SU-DHL-6 (cell line): ENCODE data around the gene CHERP.

ENCODE experiments used
- H2AFZ ChIP-seq: fragments of 200-600 bp; sonication (generic); 2 replicates; pipeline ENCODE4 v1.6.1; 2014; ENCODE audit warnings: low read depth, mild to moderate bottlenecking, moderate library complexity, mixed read lengths, antibody characterized with exemption, low read length; ENCODE audit not compliant: severe bottlenecking
- H3F3A ChIP-seq: fragments of 200-600 bp; shearing (Covaris generic); 2 replicates; pipeline ENCODE4 v1.6.0; 2016; ENCODE audit warnings: antibody characterized with exemption, mild to moderate bottlenecking; ENCODE audit not compliant: insufficient read depth
- H3K27ac ChIP-seq: fragments of 200-600 bp; sonication (generic); 2 replicates; pipeline ENCODE4 v1.5.1; 2016; ENCODE audit warnings: low read depth, mild to moderate bottlenecking, low read length, moderate library complexity, mixed read lengths
- H3K27me3 ChIP-seq: fragments of 200-600 bp; sonication (generic), shearing (Covaris generic); 2 replicates; pipeline ENCODE4 v1.6.0; 2014; ENCODE audit warnings: mild to moderate bottlenecking, low read length
- H3K36me3 ChIP-seq: fragments of 200-600 bp; sonication (generic); 2 replicates; pipeline ENCODE4 v1.6.1; 2014; ENCODE audit warnings: mild to moderate bottlenecking, low read length, mixed read lengths
- H3K4me2 ChIP-seq: fragments of 300-600, 200-600 bp; shearing (Covaris generic), sonication (generic); 2 replicates; pipeline ENCODE4 v1.6.0; 2014; ENCODE audit warnings: low read length, low read depth, mild to moderate bottlenecking; ENCODE audit not compliant: poor library complexity, severe bottlenecking
- H3K4me3 ChIP-seq: fragments of 200-600 bp; sonication (generic); 2 replicates; pipeline ENCODE4 v1.5.1; 2014; ENCODE audit warnings: antibody characterized with exemption, low read length, mild to moderate bottlenecking, mixed read lengths; ENCODE audit not compliant: insufficient read depth, poor library complexity, severe bottlenecking
- H3K79me2 ChIP-seq: fragments of 200-600 bp; sonication (generic); 2 replicates; pipeline ENCODE4 v1.6.1; 2014; ENCODE audit warnings: mild to moderate bottlenecking, low read length, moderate library complexity; ENCODE audit not compliant: insufficient read depth
- H3K9ac ChIP-seq: fragments of 200-600 bp; sonication (generic); 2 replicates; pipeline ENCODE4 v1.7.0; 2014; ENCODE audit warnings: mild to moderate bottlenecking, low read length
- H3K9me2 ChIP-seq: fragments of 200-600 bp; sonication (generic); replicated peaks from 2 replicates; pipeline ENCODE4 v1.6.1; 2014; ENCODE audit warnings: low read length; ENCODE audit not compliant: insufficient read depth
- H3K9me3 ChIP-seq: fragments of 200-600 bp; sonication (generic); 2 replicates; pipeline ENCODE4 v1.6.1; 2014; ENCODE audit warnings: low read length, mixed read lengths; ENCODE audit not compliant: insufficient read depth
- H4K20me1 ChIP-seq: fragments of 200-600 bp; sonication (generic); 2 replicates; pipeline ENCODE4 v1.6.1; 2014; ENCODE audit warnings: low read depth, mild to moderate bottlenecking, antibody characterized with exemption, low read length, moderate library complexity, mixed read lengths
- CTCF ChIP-seq: fragments of 200-600 bp; sonication (generic); IDR thresholded peaks from one replicate; pipeline ENCODE4 v1.5.1; 2017; ENCODE audit warnings: antibody characterized with exemption, mild to moderate bottlenecking, low read length, moderate library complexity; ENCODE audit not compliant: insufficient read depth, poor library complexity, severe bottlenecking
- EZH2phosphoT487 ChIP-seq: fragments of 200-600 bp; sonication (generic), shearing (Covaris generic); conservative IDR thresholded peaks from 2 replicates; pipeline ENCODE4 v1.6.1; 2018; ENCODE audit warnings: mild to moderate bottlenecking, antibody characterized with exemption, low read length, moderate library complexity, mixed read lengths

Gene CHERP

DNA sequence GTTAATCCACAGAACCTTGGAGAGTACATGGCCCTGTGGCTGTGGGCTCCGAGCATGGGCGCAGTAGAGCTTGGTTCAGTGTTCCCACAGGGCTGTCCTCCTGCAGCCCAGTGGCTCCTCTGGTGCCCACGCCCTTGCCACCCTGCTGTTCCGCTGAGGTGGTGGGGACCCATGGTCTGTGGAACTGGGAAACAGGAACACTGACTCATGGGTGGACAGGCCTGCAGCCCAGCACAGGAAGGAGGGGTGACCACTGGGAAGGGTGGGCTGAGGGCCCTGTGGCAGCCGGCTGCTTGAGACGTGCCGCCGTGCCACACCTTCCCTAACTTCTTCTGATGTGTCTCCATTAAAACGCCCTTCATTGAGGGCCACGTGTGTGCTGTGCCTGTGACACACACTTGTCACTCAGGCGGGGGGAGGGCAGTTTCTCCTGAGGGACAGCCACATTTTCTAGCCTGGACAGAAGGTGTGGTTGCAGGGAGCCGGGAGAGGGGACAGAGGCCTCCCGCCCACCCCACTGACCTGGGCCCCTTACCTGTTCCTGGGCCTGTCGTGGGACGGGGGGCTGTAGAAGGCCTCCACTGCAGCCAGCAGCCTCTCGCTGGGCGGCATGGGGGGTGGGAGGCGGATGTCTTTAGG lies 21.1 kb downstream of the CHERP start:
- Histone ChIP-seq H3K79me2 (no peaks in the 10 kb centered on the region), H3F3A (peaks cover 4% of the 10 kb centered on the region; the same call in 1 of the 2 replicates), H4K20me1 (no peaks in the 10 kb centered on the region), H3K4me3 (no peak overlapping the region), H3K9me3 (no peaks in the 10 kb centered on the region), H3K36me3 (peaks cover 4% of the 10 kb centered on the region; the same call in 1 of the 2 replicates), H3K27me3 (no peaks in the 10 kb centered on the region), H3K9me2 (no peaks in the 10 kb centered on the region), H2AFZ (no peak overlapping the region), H3K9ac (no peak overlapping the region), H3K4me2 (no peak overlapping the region), H3K27ac (no peak overlapping the region)
- TF ChIP-seq EZH2phosphoT487 (no peak), CTCF (no peak)

DNA sequence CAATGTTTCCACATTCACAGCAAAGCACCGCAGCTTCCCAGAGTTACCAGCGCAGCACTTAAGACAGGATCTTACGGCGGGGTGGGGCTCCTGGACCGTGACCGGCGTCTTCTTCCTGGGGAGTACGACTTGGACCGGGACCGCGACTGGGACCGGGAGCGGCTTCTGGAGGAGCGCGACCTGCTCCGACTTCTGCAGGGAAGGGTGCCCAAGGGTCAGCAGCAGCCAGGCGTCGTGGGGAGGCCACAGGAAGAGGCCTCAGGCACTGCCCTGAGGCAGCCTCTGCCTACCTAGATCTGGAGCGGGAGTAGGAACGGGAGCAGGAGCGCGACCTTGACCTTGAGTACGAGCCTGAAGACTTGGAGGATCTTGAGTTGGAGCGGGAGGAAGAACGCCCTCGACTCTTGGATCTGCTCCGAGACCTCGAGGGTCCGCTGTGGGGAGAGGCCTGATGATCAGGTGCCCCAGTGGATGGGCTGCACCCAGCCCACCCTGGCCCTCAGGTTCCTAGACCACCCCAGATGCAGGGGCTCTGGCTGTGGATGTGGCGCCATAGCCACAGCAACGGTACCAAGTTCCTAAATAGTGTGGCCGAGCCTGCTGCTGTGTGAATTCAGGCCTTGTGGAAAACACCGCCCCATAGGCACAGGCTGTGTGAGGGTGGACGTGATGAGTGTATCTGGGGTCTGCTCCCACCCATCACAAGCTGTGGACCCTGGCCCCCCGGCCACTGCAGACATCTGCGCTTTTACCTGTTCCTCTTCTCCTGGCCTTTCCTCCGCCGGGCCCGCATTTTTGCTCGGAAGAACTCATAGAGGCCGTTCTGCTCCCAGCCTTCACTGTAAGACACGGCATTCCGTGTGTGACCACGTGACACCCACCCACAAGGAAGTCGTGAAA lies 21.9 kb downstream of the CHERP start:
- Histone ChIP-seq H3K9me2 (no peaks in the 10 kb centered on the region), H3K4me2 (no peak overlapping the region), H3K79me2 (no peaks in the 10 kb centered on the region), H3F3A (peaks cover 9% of the 10 kb centered on the region), H3K27ac (no peak overlapping the region), H3K9ac (no peak overlapping the region), H3K9me3 (no peaks in the 10 kb centered on the region), H3K27me3 (no peaks in the 10 kb centered on the region), H3K4me3 (no peak overlapping the region), H4K20me1 (no peaks in the 10 kb centered on the region), H3K36me3 (peaks cover 4% of the 10 kb centered on the region; the same call in 1 of the 2 replicates), H2AFZ (no peak overlapping the region)
- no peak for TF ChIP-seq CTCF
- no peak for TF ChIP-seq EZH2phosphoT487

DNA sequence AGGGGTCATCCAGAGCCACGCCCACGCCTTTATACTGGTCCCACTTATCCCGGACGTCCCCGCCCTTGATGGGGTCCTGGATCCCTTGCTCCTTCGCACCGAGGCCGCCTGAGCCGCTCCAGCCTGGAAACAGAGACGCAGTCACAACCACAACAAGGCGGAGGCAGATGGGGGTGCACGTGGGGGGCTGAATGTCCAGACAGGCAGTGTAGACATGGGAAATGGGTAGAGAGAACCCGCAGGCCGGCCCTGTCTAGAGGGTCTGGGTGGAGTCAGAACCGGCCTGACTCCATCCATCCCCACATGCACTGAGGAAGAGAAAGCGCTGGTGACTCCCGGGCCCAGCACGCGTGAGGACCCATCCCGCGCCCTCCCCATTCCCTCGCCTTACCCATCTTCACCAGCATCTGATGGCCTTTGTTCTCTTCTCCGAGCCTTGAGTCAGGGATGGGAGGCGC lies 23.0 kb downstream of the CHERP start:
- no peak for TF ChIP-seq EZH2phosphoT487
- no peak for TF ChIP-seq CTCF

More for the DNA sequence above, 23.0 kb downstream of the CHERP start:
- peaks cover 4% of the 10 kb centered on the region; the same call in 1 of the 2 replicates for H3K36me3 ChIP-seq
- H3K9me3 ChIP-seq, result no peaks in the 10 kb centered on the region
- no peak overlapping the region for H3K4me2 ChIP-seq
- H3K9me2 ChIP-seq, result no peaks in the 10 kb centered on the region
- H3K27me3 ChIP-seq, result no peaks in the 10 kb centered on the region
- H3K9ac ChIP-seq, result no peak overlapping the region
- no peak overlapping the region for H3K27ac ChIP-seq
- H4K20me1 ChIP-seq, result no peaks in the 10 kb centered on the region
- no peak overlapping the region for H2AFZ ChIP-seq
- H3F3A ChIP-seq, result peaks cover 11% of the 10 kb centered on the region
- no peak overlapping the region for H3K4me3 ChIP-seq
- H3K79me2 ChIP-seq, result no peaks in the 10 kb centered on the region
